GM18909 (cell line): ENCODE results near the gene AGBL1.

ENCODE experiments used
- ATAC-seq: cut with Tn5 transposase; IDR thresholded peaks from one replicate; pipeline ENCODE4 v1.9.1; 2021; ENCODE audit warnings: mild to moderate bottlenecking; ENCODE audit not compliant: unreplicated experiment, poor library complexity

Gene AGBL1

GRCh38 chr15:86885616-86886015 lies 805.9 kb downstream of the AGBL1 start:
- no peak for ATAC-seq

- ATAC-seq, result no peak
Measured at GRCh38 chr15:86892774-86893449, 813.2 kb downstream of the AGBL1 start.

GRCh38 chr15:86894269-86894668 lies 814.6 kb downstream of the AGBL1 start:
- no peak for ATAC-seq

GRCh38 chr15:86903642-86904421 lies 824.2 kb downstream of the AGBL1 start:
- ATAC-seq, result no peak

GRCh38 chr15:86905625-86906256 lies 826.1 kb downstream of the AGBL1 start:
- ATAC-seq, result no peak

GRCh38 chr15:86906376-86906775 lies 826.7 kb downstream of the AGBL1 start:
- no peak for ATAC-seq

GRCh38 chr15:86911022-86911421 lies 831.4 kb downstream of the AGBL1 start:
- no peak for ATAC-seq

GRCh38 chr15:86912661-86913060 lies 833.0 kb downstream of the AGBL1 start:
- no peak for ATAC-seq

- ATAC-seq, result no peak
Measured at GRCh38 chr15:86915811-86916331, 836.2 kb downstream of the AGBL1 start.

GRCh38 chr15:86916671-86917360 lies 837.1 kb downstream of the AGBL1 start:
- no peak for ATAC-seq

GRCh38 chr15:86917361-86917671 lies 837.6 kb downstream of the AGBL1 start:
- ATAC-seq, result no peak

- no peak for ATAC-seq
Measured at GRCh38 chr15:86919581-86919980, 839.9 kb downstream of the AGBL1 start.

GRCh38 chr15:86929461-86929860 lies 849.8 kb downstream of the AGBL1 start:
- no peak for ATAC-seq

GRCh38 chr15:86932456-86932855 lies 852.8 kb downstream of the AGBL1 start:
- no peak for ATAC-seq

GRCh38 chr15:86935841-86936240 lies 856.2 kb downstream of the AGBL1 start:
- ATAC-seq, result no peak

- no peak for ATAC-seq
Measured at GRCh38 chr15:86942285-86942684, 862.6 kb downstream of the AGBL1 start.

GRCh38 chr15:86948719-86949118 lies 869.0 kb downstream of the AGBL1 start:
- no peak for ATAC-seq

GRCh38 chr15:86959254-86959653 lies 879.6 kb downstream of the AGBL1 start:
- no peak for ATAC-seq

GRCh38 chr15:86961669-86962068 lies 882.0 kb downstream of the AGBL1 start:
- ATAC-seq, result no peak

- no peak for ATAC-seq
Measured at GRCh38 chr15:86964271-86964670, 884.6 kb downstream of the AGBL1 start.

- ATAC-seq, result no peak
Measured at GRCh38 chr15:86968244-86968643, 888.6 kb downstream of the AGBL1 start.
